Upper lobe of right lung (tissue), 1 donor: Measurements from ENCODE around the gene SPPL2C. TPM values are rescaled to one million over a fixed set of nuclear protein-coding genes. Genes with fewer than 3 reads are reported as not detected.

Experiments used
- ATAC-seq: fragments of 200-7000 bp; cut with Tn5 transposase; one replicate; pipeline ENCODE4 v1.9.1; 2020; ENCODE audit warnings: mild to moderate bottlenecking, moderate library complexity
- DNase-seq: peaks from one replicate; pipeline ENCODE4 v3.0.0-alpha.2; 2020
- H3K27ac ChIP-seq: fragments of 200-600 bp; one replicate; pipeline ENCODE4 v1.8.0; 2022
- H3K27me3 ChIP-seq: fragments of 200-600 bp; one replicate; pipeline ENCODE4 v1.8.0; 2022; ENCODE audit warnings: mild to moderate bottlenecking
- H3K36me3 ChIP-seq: fragments of 200-600 bp; one replicate; pipeline ENCODE4 v1.8.0; 2022
- H3K4me1 ChIP-seq: fragments of 200-600 bp; one replicate; pipeline ENCODE4 v1.8.0; 2022
- H3K4me3 ChIP-seq: fragments of 200-600 bp; one replicate; pipeline ENCODE4 v1.8.0; 2022; ENCODE audit warnings: mild to moderate bottlenecking
- H3K9me3 ChIP-seq: fragments of 200-600 bp; one replicate; pipeline ENCODE4 v1.8.0; 2022
- intact Hi-C: fragments of 100-400 bp; cut with DNase I; formaldehyde crosslinking; loops from one replicate; pipeline ENCODE4 v1.11.0; 2022
- total RNA-seq: library from RNA; stranded (reverse); fragmentation: NEBNext Ultra II Directional; extraction: Animal tissue kit (Norgen Biotek cat#: 25700); gene quantifications from one replicate; pipeline ENCODE4 v1.2.1, GENCODE V29; 2021
- TF ChIP-seq, protein P1 (sequence below): fragments of 200-600 bp; IDR thresholded peaks from one replicate; pipeline ENCODE4 v1.8.0; 2022; ENCODE audit warnings: antibody characterized with exemption
- donor health status: DM: no; HTN: yes; CAD: no; lungs with severe emphysema.

The SPPL2C gene
- total RNA-seq, 1 donor from 2014 or later = not detected

DNA sequence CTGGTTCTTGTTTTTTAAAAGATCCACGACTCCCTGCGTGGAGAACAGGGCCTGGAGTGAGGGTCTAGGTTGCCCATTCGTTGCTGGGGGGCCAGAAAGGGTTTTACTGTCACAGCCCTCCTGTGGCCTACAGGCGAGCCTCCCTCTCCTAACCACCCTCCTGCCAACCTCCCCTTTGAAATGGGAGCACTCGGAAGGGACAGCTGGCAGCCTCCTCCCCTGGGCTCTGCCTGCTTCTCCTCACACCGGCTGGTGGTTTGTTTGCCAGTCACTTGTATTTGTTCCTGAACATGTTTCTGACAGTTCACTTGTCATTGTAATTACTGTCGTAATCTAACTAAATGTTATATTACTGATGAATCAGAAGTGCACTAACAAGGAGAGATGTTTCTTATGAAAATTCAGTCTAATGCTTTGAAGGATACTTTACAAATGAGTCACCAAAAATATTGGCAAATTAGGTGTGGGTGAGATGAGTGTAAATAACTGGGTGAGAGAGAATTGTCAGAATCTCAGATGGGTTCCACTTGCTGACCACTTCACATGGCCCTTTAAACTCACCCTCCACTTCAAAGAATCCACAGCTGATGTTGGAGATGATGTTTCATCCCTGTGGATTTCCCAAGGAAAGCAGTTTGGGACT is 2.7 kb upstream of the SPPL2C start:
- no peak for DNase-seq

DNA sequence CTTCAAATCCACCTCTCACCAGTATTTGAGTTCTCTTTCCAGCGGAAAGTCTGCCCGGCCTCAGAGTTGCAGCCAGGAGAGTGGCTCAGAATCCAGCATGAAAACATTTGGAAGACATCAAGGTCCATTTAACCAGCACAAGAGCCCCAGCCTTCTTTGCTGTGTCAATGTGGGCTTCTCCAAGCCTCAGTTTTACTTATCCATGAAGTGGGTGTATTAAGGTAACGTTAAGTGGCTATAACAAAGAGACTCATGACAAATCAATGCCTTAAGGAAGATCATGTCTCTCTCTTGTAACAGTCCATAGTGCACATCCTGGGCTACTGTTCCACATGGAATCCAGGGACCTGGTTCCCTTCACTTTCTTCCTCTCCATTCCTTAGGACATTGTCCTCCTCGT is 959 bp upstream of the SPPL2C start:
- no peak overlapping the region for H3K4me3 ChIP-seq
- no peaks in the 10 kb centered on the region for H3K36me3 ChIP-seq
- intact Hi-C loops = no loop called here
- no peaks in the 10 kb centered on the region for H3K27me3 ChIP-seq
- TF ChIP-seq, protein P1, sequence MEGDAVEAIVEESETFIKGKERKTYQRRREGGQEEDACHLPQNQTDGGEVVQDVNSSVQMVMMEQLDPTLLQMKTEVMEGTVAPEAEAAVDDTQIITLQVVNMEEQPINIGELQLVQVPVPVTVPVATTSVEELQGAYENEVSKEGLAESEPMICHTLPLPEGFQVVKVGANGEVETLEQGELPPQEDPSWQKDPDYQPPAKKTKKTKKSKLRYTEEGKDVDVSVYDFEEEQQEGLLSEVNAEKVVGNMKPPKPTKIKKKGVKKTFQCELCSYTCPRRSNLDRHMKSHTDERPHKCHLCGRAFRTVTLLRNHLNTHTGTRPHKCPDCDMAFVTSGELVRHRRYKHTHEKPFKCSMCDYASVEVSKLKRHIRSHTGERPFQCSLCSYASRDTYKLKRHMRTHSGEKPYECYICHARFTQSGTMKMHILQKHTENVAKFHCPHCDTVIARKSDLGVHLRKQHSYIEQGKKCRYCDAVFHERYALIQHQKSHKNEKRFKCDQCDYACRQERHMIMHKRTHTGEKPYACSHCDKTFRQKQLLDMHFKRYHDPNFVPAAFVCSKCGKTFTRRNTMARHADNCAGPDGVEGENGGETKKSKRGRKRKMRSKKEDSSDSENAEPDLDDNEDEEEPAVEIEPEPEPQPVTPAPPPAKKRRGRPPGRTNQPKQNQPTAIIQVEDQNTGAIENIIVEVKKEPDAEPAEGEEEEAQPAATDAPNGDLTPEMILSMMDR = no peak
- no peaks in the 10 kb centered on the region for H3K9me3 ChIP-seq
- H3K4me1 ChIP-seq = no peaks in the 10 kb centered on the region
- no peak for ATAC-seq
- no peak overlapping the region for H3K27ac ChIP-seq
- no peak for DNase-seq

More for the DNA sequence above, 2.7 kb upstream of the SPPL2C start:
- ATAC-seq = no peak
- H3K4me1 ChIP-seq = no peaks in the 10 kb centered on the region
- H3K9me3 ChIP-seq = no peaks in the 10 kb centered on the region
- H3K27me3 ChIP-seq = no peaks in the 10 kb centered on the region
- TF ChIP-seq, protein P1 = no peak
- intact Hi-C loops = no loop called here
- H3K27ac ChIP-seq = no peak overlapping the region
- H3K4me3 ChIP-seq = no peak overlapping the region
- H3K36me3 ChIP-seq = no peaks in the 10 kb centered on the region

- TF ChIP-seq, protein P1 = no peak
- intact Hi-C loops = no loop called here
- no peak overlapping the region for H3K4me3 ChIP-seq
- no peaks in the 10 kb centered on the region for H3K9me3 ChIP-seq
- H3K4me1 ChIP-seq = no peaks in the 10 kb centered on the region
- no peaks in the 10 kb centered on the region for H3K27me3 ChIP-seq
- H3K36me3 ChIP-seq = no peaks in the 10 kb centered on the region
- DNase-seq (no peak), ATAC-seq (no peak)
- H3K27ac ChIP-seq = no peak overlapping the region
Observed at GRCh38 chr17:45845376-45846185, 900 bp downstream of the SPPL2C start.

- no peak overlapping the region for H3K4me3 ChIP-seq
- H3K9me3 ChIP-seq = no peaks in the 10 kb centered on the region
- intact Hi-C loops = no loop called here
- no peaks in the 10 kb centered on the region for H3K27me3 ChIP-seq
- DNase-seq (no peak), ATAC-seq (no peak)
- no peaks in the 10 kb centered on the region for H3K36me3 ChIP-seq
- no peaks in the 10 kb centered on the region for H3K4me1 ChIP-seq
- no peak overlapping the region for H3K27ac ChIP-seq
- TF ChIP-seq, protein P1 = no peak
Observed at GRCh38 chr17:45846223-45846622, 1.5 kb downstream of the SPPL2C start.

GRCh38 chr17:45846646-45847045 is 2.0 kb downstream of the SPPL2C start:
- TF ChIP-seq, protein P1 = no peak
- no peak overlapping the region for H3K4me3 ChIP-seq
- H3K36me3 ChIP-seq = no peaks in the 10 kb centered on the region
- H3K9me3 ChIP-seq = no peaks in the 10 kb centered on the region
- intact Hi-C loops = no loop called here
- no peak for ATAC-seq
- H3K27ac ChIP-seq = no peak overlapping the region
- DNase-seq = no peak
- no peaks in the 10 kb centered on the region for H3K4me1 ChIP-seq
- no peaks in the 10 kb centered on the region for H3K27me3 ChIP-seq
